ENCODE data around the gene SLC46A2.

SLC46A2 gene

DNA sequence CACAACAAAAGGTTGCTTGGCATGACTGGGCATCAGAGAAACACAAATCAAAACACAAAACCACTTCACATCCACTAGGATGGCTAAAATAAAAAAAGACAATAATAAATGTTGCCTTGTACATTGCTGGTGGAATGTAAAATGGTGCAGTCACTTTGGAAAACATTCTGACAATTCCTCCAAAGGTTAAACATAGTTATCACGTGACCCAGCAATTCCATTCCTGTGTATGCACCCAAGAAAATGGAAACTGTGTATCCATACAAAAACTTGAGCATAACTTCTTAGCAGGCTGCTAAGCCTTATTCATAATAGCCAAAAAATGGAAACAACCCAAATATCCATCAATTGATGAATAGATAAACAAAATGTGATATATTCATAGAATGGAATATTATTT, 10.2 kb upstream of the SLC46A2 start:
- H2AFZ ChIP-seq (ENCODE audit: insufficient read depth, low read length, poor library complexity): no peak overlapping the region
- no peak overlapping the region for H2AK5ac ChIP-seq (ENCODE audit: low read length)
- no peaks in the 10 kb centered on the region for H3K36me3 ChIP-seq (ENCODE audit: control insufficient read depth in 1 of 2, insufficient read depth in 2 of 2, low read length in 2 of 2)
- H3K23ac ChIP-seq (ENCODE audit: low read length): no peak overlapping the region
- no peak overlapping the region for H4K12ac ChIP-seq (ENCODE audit: low read depth, low read length)
- H4K8ac ChIP-seq (ENCODE audit: low read depth, low read length): no peak overlapping the region
- no peaks in the 10 kb centered on the region for H3K4me1 ChIP-seq (ENCODE audit: control insufficient read depth in 1 of 2, insufficient read depth in 2 of 2, low read length in 2 of 2)
- DNase-seq: no peak
- no peaks in the 10 kb centered on the region for H3K79me1 ChIP-seq (ENCODE audit: low read length)
- H3K14ac ChIP-seq (ENCODE audit: low read length): no peak overlapping the region
- H3K79me2 ChIP-seq (ENCODE audit: control insufficient read depth, insufficient read depth, low read length, poor library complexity): no peaks in the 10 kb centered on the region
- H3K9me3 ChIP-seq (ENCODE audit: insufficient read depth, low read depth, low read length): no peaks in the 10 kb centered on the region
- H3K27ac ChIP-seq (ENCODE audit: low read depth, low read length): no peak overlapping the region
- no peak overlapping the region for H3K9ac ChIP-seq (ENCODE audit: low read length)
- WGBS (ENCODE audit: extremely low coverage, insufficient coverage, insufficient read length): no CpG with 5 or more reads among the region's 1 CpG
- no peak overlapping the region for H3K4ac ChIP-seq (ENCODE audit: low read depth, low read length)
- no peak overlapping the region for H2BK5ac ChIP-seq (ENCODE audit: low read depth, low read length, poor library complexity)
- no peak overlapping the region for H3K4me3 ChIP-seq (ENCODE audit: low read depth, low read length)
- H4K91ac ChIP-seq (ENCODE audit: low read depth, low read length): no peak overlapping the region
- H2BK12ac ChIP-seq (ENCODE audit: low read length): no peak overlapping the region
- no peak overlapping the region for H3K4me2 ChIP-seq (ENCODE audit: low read length)
- no peak overlapping the region for H3K18ac ChIP-seq (ENCODE audit: low read length)
- H3K27me3 ChIP-seq (ENCODE audit: insufficient read depth, low read length): no peaks in the 10 kb centered on the region
- H2BK120ac ChIP-seq (ENCODE audit: insufficient read depth, low read length, poor library complexity): no peak overlapping the region

GRCh38 chr9:112900488-112900887, 9.8 kb upstream of the SLC46A2 start:
- no peaks in the 10 kb centered on the region for H3K79me2 ChIP-seq (ENCODE audit: control insufficient read depth, insufficient read depth, low read length, poor library complexity)
- no peak overlapping the region for H4K91ac ChIP-seq (ENCODE audit: low read depth, low read length)
- H2BK5ac ChIP-seq (ENCODE audit: low read depth, low read length, poor library complexity): no peak overlapping the region
- no peak overlapping the region for H2BK12ac ChIP-seq (ENCODE audit: low read length)
- H4K12ac ChIP-seq (ENCODE audit: low read depth, low read length): no peak overlapping the region
- no peak overlapping the region for H2AK5ac ChIP-seq (ENCODE audit: low read length)
- no peak overlapping the region for H3K9ac ChIP-seq (ENCODE audit: low read length)
- H3K18ac ChIP-seq (ENCODE audit: low read length): no peak overlapping the region
- no peaks in the 10 kb centered on the region for H3K4me1 ChIP-seq (ENCODE audit: control insufficient read depth in 1 of 2, insufficient read depth in 2 of 2, low read length in 2 of 2)
- H3K4me2 ChIP-seq (ENCODE audit: low read length): no peak overlapping the region
- no peak for DNase-seq
- no peaks in the 10 kb centered on the region for H3K9me3 ChIP-seq (ENCODE audit: insufficient read depth, low read depth, low read length)
- no peak overlapping the region for H3K27ac ChIP-seq (ENCODE audit: low read depth, low read length)
- no peak overlapping the region for H2AFZ ChIP-seq (ENCODE audit: insufficient read depth, low read length, poor library complexity)
- no CpG with 5 or more reads among the region's 4 CpGs for WGBS (ENCODE audit: extremely low coverage, insufficient coverage, insufficient read length)
- H3K4ac ChIP-seq (ENCODE audit: low read depth, low read length): no peak overlapping the region
- H3K27me3 ChIP-seq (ENCODE audit: insufficient read depth, low read length): no peaks in the 10 kb centered on the region
- no peak overlapping the region for H2BK120ac ChIP-seq (ENCODE audit: insufficient read depth, low read length, poor library complexity)
- no peak overlapping the region for H4K8ac ChIP-seq (ENCODE audit: low read depth, low read length)
- no peaks in the 10 kb centered on the region for H3K79me1 ChIP-seq (ENCODE audit: low read length)
- H3K36me3 ChIP-seq (ENCODE audit: control insufficient read depth in 1 of 2, insufficient read depth in 2 of 2, low read length in 2 of 2): no peaks in the 10 kb centered on the region
- H3K23ac ChIP-seq (ENCODE audit: low read length): no peak overlapping the region
- no peak overlapping the region for H3K14ac ChIP-seq (ENCODE audit: low read length)
- H3K4me3 ChIP-seq (ENCODE audit: low read depth, low read length): no peak overlapping the region

DNA sequence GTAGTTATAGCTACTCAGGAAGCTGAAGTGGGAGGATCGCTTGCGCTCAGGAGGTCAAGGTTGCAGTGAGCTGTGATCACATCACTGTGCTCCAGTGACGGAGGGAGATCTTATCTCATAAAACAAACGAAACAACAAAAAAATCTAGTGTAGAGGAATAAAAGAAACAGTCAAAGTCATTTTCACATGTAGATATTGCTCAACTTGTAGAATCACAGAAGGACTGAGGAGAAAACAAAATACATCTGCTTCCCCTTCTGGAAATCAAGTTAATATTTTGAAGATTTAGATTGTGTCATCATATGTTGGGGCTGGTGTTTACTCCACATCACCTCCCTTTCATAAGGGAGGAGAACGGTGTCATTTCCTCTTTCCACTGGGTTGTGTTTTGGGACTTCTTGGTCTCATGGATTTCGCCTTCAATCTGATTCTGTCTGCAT, 8.2 kb upstream of the SLC46A2 start:
- H3K4me3 ChIP-seq (ENCODE audit: low read depth, low read length): no peak overlapping the region
- H3K36me3 ChIP-seq (ENCODE audit: control insufficient read depth in 1 of 2, insufficient read depth in 2 of 2, low read length in 2 of 2): no peaks in the 10 kb centered on the region
- H3K9me3 ChIP-seq (ENCODE audit: insufficient read depth, low read depth, low read length): no peaks in the 10 kb centered on the region
- no peaks in the 10 kb centered on the region for H3K27me3 ChIP-seq (ENCODE audit: insufficient read depth, low read length)
- H3K27ac ChIP-seq (ENCODE audit: low read depth, low read length): no peak overlapping the region
- H3K4me1 ChIP-seq (ENCODE audit: control insufficient read depth in 1 of 2, insufficient read depth in 2 of 2, low read length in 2 of 2): no peaks in the 10 kb centered on the region
- H2BK12ac ChIP-seq (ENCODE audit: low read length): no peak overlapping the region
- no peak overlapping the region for H3K14ac ChIP-seq (ENCODE audit: low read length)
- no peak overlapping the region for H4K8ac ChIP-seq (ENCODE audit: low read depth, low read length)
- DNase-seq: no peak
- no peak overlapping the region for H3K18ac ChIP-seq (ENCODE audit: low read length)
- no peak overlapping the region for H2AFZ ChIP-seq (ENCODE audit: insufficient read depth, low read length, poor library complexity)
- H2BK5ac ChIP-seq (ENCODE audit: low read depth, low read length, poor library complexity): no peak overlapping the region
- WGBS (ENCODE audit: extremely low coverage, insufficient coverage, insufficient read length): no CpG with 5 or more reads among the region's 6 CpGs
- no peak overlapping the region for H3K4me2 ChIP-seq (ENCODE audit: low read length)
- no peak overlapping the region for H4K12ac ChIP-seq (ENCODE audit: low read depth, low read length)
- H3K79me1 ChIP-seq (ENCODE audit: low read length): no peaks in the 10 kb centered on the region
- H2BK120ac ChIP-seq (ENCODE audit: insufficient read depth, low read length, poor library complexity): no peak overlapping the region
- no peaks in the 10 kb centered on the region for H3K79me2 ChIP-seq (ENCODE audit: control insufficient read depth, insufficient read depth, low read length, poor library complexity)
- no peak overlapping the region for H3K4ac ChIP-seq (ENCODE audit: low read depth, low read length)
- H3K23ac ChIP-seq (ENCODE audit: low read length): no peak overlapping the region
- H2AK5ac ChIP-seq (ENCODE audit: low read length): no peak overlapping the region
- no peak overlapping the region for H4K91ac ChIP-seq (ENCODE audit: low read depth, low read length)
- no peak overlapping the region for H3K9ac ChIP-seq (ENCODE audit: low read length)

DNA sequence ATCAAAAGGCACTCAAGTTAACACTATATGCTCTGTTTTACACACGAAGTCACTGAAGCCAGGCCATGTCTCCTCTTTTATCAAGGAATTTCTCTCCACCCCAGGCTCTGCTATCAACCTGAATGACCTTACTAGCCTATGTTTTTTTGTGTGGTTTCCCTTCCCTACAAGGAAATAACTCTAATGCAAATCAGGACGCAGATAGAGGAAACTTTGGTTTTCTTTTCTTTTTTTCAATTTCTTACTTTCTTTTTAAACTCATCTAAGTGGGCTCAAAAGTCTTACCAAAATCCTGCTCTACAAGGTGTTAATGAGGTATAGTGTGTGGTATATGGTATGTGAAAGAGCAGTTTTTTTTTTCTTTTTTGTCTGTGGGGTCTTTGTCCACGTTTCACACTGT, 5.5 kb upstream of the SLC46A2 start:
- peaks cover 3% of the 10 kb centered on the region for H3K27me3 ChIP-seq (ENCODE audit: insufficient read depth, low read length)
- no peak overlapping the region for H4K12ac ChIP-seq (ENCODE audit: low read depth, low read length)
- no peaks in the 10 kb centered on the region for H3K36me3 ChIP-seq (ENCODE audit: control insufficient read depth in 1 of 2, insufficient read depth in 2 of 2, low read length in 2 of 2)
- H4K91ac ChIP-seq (ENCODE audit: low read depth, low read length): no peak overlapping the region
- no peaks in the 10 kb centered on the region for H3K79me1 ChIP-seq (ENCODE audit: low read length)
- WGBS (ENCODE audit: extremely low coverage, insufficient coverage, insufficient read length): no CpG with 5 or more reads among the region's 3 CpGs
- H2BK12ac ChIP-seq (ENCODE audit: low read length): no peak overlapping the region
- H3K79me2 ChIP-seq (ENCODE audit: control insufficient read depth, insufficient read depth, low read length, poor library complexity): no peaks in the 10 kb centered on the region
- DNase-seq: no peak
- H2AFZ ChIP-seq (ENCODE audit: insufficient read depth, low read length, poor library complexity): no peak overlapping the region
- no peak overlapping the region for H3K14ac ChIP-seq (ENCODE audit: low read length)
- H3K4me3 ChIP-seq (ENCODE audit: low read depth, low read length): no peak overlapping the region
- no peak overlapping the region for H3K18ac ChIP-seq (ENCODE audit: low read length)
- no peaks in the 10 kb centered on the region for H3K9me3 ChIP-seq (ENCODE audit: insufficient read depth, low read depth, low read length)
- no peak overlapping the region for H3K9ac ChIP-seq (ENCODE audit: low read length)
- H2BK120ac ChIP-seq (ENCODE audit: insufficient read depth, low read length, poor library complexity): no peak overlapping the region
- H3K4me2 ChIP-seq (ENCODE audit: low read length): no peak overlapping the region
- H3K4ac ChIP-seq (ENCODE audit: low read depth, low read length): no peak overlapping the region
- H3K4me1 ChIP-seq (ENCODE audit: control insufficient read depth in 1 of 2, insufficient read depth in 2 of 2, low read length in 2 of 2): no peaks in the 10 kb centered on the region
- no peak overlapping the region for H4K8ac ChIP-seq (ENCODE audit: low read depth, low read length)
- H3K23ac ChIP-seq (ENCODE audit: low read length): no peak overlapping the region
- H2BK5ac ChIP-seq (ENCODE audit: low read depth, low read length, poor library complexity): no peak overlapping the region
- no peak overlapping the region for H3K27ac ChIP-seq (ENCODE audit: low read depth, low read length)
- H2AK5ac ChIP-seq (ENCODE audit: low read length): no peak overlapping the region

Measured in trophoblast cell (in vitro differentiated cells and primary cell).